ENCODE data around the gene DPEP3. TPM values are rescaled to one million over a fixed set of nuclear protein-coding genes. Genes with fewer than 3 reads are reported as not detected.

The DPEP3 gene, protein sequence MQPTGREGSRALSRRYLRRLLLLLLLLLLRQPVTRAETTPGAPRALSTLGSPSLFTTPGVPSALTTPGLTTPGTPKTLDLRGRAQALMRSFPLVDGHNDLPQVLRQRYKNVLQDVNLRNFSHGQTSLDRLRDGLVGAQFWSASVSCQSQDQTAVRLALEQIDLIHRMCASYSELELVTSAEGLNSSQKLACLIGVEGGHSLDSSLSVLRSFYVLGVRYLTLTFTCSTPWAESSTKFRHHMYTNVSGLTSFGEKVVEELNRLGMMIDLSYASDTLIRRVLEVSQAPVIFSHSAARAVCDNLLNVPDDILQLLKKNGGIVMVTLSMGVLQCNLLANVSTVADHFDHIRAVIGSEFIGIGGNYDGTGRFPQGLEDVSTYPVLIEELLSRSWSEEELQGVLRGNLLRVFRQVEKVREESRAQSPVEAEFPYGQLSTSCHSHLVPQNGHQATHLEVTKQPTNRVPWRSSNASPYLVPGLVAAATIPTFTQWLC
- total RNA-seq (under 1 TPM in 3 of 4 donors, not detected in 1; 0.10 to 0.22 (median 0.17) TPM), polyA plus RNA-seq (under 1 TPM in 2 of 3 donors, not detected in 1; 0.12 to 0.45 TPM)
- long read RNA-seq, donor 1, result 0 reads
- long read RNA-seq, donor 2, result 0 reads

- WGBS, 3 donors, result 66 to 73% (median 66%) methylated on average over 48 to 62 of the region's 62 CpGs
- H3K4me3 ChIP-seq, result no peak within 1 kb of the TSS
Measured at GRCh38 chr16:67979955-67980678, at the start of gene DPEP3. Gene DPEP3, minus strand, starts transcription at chr16:67980499. Its CDS starts 119 bp downstream, at chr16:67980380.

DNA sequence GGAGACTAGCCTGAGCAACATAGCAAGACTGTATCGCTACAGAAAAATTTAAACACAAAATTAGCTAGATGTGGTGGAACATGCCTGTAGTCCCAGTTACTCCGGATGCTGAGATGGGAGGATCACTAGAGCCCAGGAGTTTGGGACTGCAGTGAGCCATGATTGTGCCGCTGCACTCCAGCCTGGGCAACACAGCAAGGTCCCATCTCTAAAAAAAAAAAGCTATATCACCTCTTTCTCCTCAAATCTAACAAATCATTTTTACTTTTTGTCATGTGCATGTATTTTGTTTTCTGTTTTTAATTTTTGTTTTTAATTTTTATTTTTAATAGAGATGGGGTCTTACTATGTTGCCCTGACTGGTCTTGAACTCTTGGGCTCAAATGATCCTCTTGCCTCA is 48.7 kb upstream of the DPEP3 start:
- TF ChIP-seq CTCF (IDR thresholded peaks at IDR 0.05), result no peak
- intact Hi-C loops (cut with DNase I), result loop anchor here in 1 of 2 donors (10.0 kb wide), 1 partner anchor 354 kb away; no protein-coding TSS in a partner anchor
- no peak overlapping the region for H3K4me3 ChIP-seq
- H3K9me3 ChIP-seq, result no peaks in the 10 kb centered on the region
- ATAC-seq (no peak), DNase-seq (no peak)
- WGBS, 3 donors, result 93 to 95% (median 93%) methylated on average over 3 of the region's 3 CpGs
- H3K27ac ChIP-seq, result no peak overlapping the region
- H3K4me1 ChIP-seq, result peaks cover 5% of the 10 kb centered on the region
- peaks cover 0 to 43% of the 10 kb centered on the region in 2 donors for H3K36me3 ChIP-seq (ENCODE audit: insufficient read depth in 1 of 2, low read depth in 1 of 2)
- no peaks in the 10 kb centered on the region for H3K27me3 ChIP-seq (ENCODE audit: insufficient read depth in 3 of 3, low read length in 2 of 3)

More at GRCh38 chr16:67979955-67980678, at the start of gene DPEP3:
- H3K4me1 ChIP-seq, result peaks cover 19% of the 10 kb centered on the region
- no peaks in the 10 kb centered on the region for H3K9me3 ChIP-seq
- H3K27me3 ChIP-seq (ENCODE audit: insufficient read depth in 3 of 3, low read length in 2 of 3), result no peaks in the 10 kb centered on the region
- DNase-seq (no peak), ATAC-seq (peak in 2 of 4 donors; percentile 18 to 21)
- no peaks in the 10 kb centered on the region for H3K36me3 ChIP-seq (ENCODE audit: insufficient read depth in 1 of 2, low read depth in 1 of 2)
- H3K27ac ChIP-seq, result no peak within 1 kb of the TSS
- intact Hi-C loops (cut with DNase I), result no loop called here
- TF ChIP-seq CTCF (IDR thresholded peaks at IDR 0.05), result no peak

DNA sequence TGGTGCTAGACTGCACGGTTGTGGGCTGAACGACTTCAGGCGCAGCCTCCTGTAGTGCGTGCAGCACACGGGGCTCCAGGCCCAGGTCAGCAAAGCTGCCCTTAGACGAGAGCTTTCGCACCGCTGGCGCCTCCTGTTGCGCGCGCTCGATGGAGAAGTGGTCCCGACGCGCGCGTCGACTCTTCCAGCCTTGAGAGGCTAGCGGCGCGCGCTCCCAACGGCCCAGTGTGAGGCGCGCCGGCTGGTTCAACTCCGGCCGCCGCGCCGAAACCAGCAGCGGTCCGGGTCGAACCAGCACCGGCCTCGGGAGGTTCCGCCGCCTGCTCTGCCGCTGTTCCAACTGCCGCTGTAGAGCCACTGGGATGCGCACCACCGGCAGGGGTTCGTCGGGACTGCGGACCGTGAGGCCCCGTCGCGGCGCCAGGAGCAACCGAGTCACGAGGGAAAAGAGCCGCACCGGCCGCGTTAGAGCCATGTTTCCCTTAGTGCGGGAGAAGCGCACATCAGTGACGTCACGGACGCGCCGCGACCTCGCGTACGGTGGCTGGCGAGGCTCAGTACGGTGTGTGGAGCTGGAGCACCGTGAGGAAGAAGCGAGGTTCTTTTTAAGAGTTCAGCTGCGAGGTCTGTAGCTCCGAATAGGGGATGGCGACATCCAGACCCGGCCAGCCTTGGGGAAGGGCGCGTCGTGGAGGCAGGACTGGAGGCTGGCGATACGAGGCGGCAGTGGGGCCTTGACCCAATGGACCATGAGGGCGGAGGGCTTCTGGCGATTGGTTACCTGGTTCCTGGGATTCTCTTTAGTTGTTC is 42.6 kb upstream of the DPEP3 start, which contains the start of the genes DDX28 and DUS2:
TSS of gene DDX28 (minus strand) at position 505 of the 810 bp plus-strand sequence. CDS start at position 475, 30 bp downstream.
TSS of gene DUS2 (plus strand) at position 557 of the 810 bp plus-strand sequence. CDS start 14,740 bp downstream, outside the sequence.
- H3K27ac ChIP-seq, result peak within 1 kb of the TSS; percentile 94
- H3K4me3 ChIP-seq, result peak within 1 kb of the TSS; percentile 99
- peaks cover 0 to 21% of the 10 kb centered on the region in 2 donors for H3K36me3 ChIP-seq (ENCODE audit: insufficient read depth in 1 of 2, low read depth in 1 of 2)
- ATAC-seq (peak; percentile 97 to 99 (median 97)), DNase-seq (peak; percentile 94 to 97)
- peaks cover 24% of the 10 kb centered on the region for H3K4me1 ChIP-seq
- intact Hi-C loops (cut with DNase I), result loop anchor here in 1 of 2 donors (10.0 kb wide), 1 partner anchor 348 kb away; no protein-coding TSS in a partner anchor
- H3K9me3 ChIP-seq, result no peaks in the 10 kb centered on the region
- H3K27me3 ChIP-seq (ENCODE audit: insufficient read depth in 3 of 3, low read length in 2 of 3), result no peaks in the 10 kb centered on the region
- TF ChIP-seq CTCF (IDR thresholded peaks at IDR 0.05), result no peak
- WGBS, 3 donors, result 0% methylated on average over 77 to 84 of the region's 84 CpGs

DNA sequence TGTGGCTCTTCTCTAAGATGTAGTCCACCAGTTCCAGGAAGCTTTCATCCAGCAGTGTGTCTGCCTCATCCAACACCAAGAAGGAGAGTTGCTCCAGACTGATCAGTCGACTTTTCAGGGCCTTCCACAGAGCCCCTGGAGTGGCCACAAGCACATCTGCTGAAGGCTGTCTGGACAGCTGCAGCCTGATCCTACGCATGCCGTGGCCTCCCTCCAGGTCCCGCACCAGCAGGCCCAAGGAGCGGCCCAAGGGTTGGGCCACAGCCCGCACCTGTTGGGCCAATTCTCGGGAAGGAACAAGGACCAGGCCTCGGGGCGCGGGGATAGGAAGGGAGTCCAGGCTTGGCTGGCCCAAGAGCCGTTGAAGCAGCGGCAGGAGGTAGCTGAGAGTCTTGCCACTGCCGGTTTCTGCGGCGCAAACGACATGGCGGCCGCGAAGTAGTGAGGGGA is 42.0 kb upstream of the DPEP3 start:
- peak; percentile 54 to 73 (median 56) for ATAC-seq
- TF ChIP-seq CTCF (IDR thresholded peaks at IDR 0.05), result no peak

More for the DNA sequence above, 42.0 kb upstream of the DPEP3 start:
- H3K4me3 ChIP-seq, result peak overlapping the region; percentile 99
- peaks cover 24% of the 10 kb centered on the region for H3K4me1 ChIP-seq
- 2 to 7% (median 3%) methylated on average over 19 of the region's 19 CpGs for WGBS, 3 donors
- H3K36me3 ChIP-seq (ENCODE audit: insufficient read depth in 1 of 2, low read depth in 1 of 2), result peaks cover 0 to 15% of the 10 kb centered on the region in 2 donors
- intact Hi-C loops (cut with DNase I), result loop anchor here in 1 of 2 donors (10.0 kb wide), 1 partner anchor 348 kb away; no protein-coding TSS in a partner anchor
- H3K9me3 ChIP-seq, result no peaks in the 10 kb centered on the region
- DNase-seq, result peak in 1 of 2 donors; percentile 58
- H3K27me3 ChIP-seq (ENCODE audit: insufficient read depth in 3 of 3, low read length in 2 of 3), result no peaks in the 10 kb centered on the region
- H3K27ac ChIP-seq, result peak overlapping the region; percentile 94
